ENCODE results near the gene BBIP1.

The BBIP1 gene

DNA sequence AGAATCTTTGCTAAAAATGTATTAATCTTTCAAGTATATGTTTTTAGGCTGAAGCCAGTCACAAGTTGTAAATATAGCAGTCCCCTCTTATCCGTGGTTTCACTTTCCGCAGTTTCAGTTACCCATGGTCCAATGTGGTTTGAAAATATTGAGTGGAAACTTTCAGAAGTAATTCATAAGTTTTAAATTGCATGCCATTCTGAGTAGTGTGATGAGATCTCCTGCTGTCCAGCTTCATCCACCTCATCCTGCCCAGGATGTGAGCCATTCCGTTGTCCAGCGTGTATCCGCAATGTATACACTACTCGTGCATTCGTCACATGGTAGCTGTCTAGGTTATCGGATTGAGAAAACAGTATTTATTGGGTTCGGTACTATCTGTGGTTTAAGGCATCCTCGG, 35.1 kb downstream of the BBIP1 start:
- H3K4me1 ChIP-seq, result no peaks in the 10 kb centered on the region
- no peak for DNase-seq
- TF ChIP-seq CTCF (IDR thresholded peaks at IDR 0.05; ENCODE audit: low read depth, low read length), result no peak
- no peak overlapping the region for H3K4me3 ChIP-seq (ENCODE audit: low read depth, low read length)
- H3K9me3 ChIP-seq, result no peaks in the 10 kb centered on the region
- H3K36me3 ChIP-seq, result peaks cover 5% of the 10 kb centered on the region; the same call in 1 of the 2 replicates
- H3K27me3 ChIP-seq, result no peaks in the 10 kb centered on the region

- Histone ChIP-seq H3K9me3 (no peaks in the 10 kb centered on the region), H3K36me3 (peaks cover 5% of the 10 kb centered on the region; the same call in 1 of the 2 replicates), H3K27me3 (no peaks in the 10 kb centered on the region), H3K4me1 (no peaks in the 10 kb centered on the region), H3K4me3 (ENCODE audit: low read depth, low read length) (no peak overlapping the region)
- no peak for DNase-seq
- no peak for TF ChIP-seq CTCF (IDR thresholded peaks at IDR 0.05; ENCODE audit: low read depth, low read length)
These were observed 37.1 kb downstream of the BBIP1 start for GRCh38 chr10:110881905-110882304.

DNA sequence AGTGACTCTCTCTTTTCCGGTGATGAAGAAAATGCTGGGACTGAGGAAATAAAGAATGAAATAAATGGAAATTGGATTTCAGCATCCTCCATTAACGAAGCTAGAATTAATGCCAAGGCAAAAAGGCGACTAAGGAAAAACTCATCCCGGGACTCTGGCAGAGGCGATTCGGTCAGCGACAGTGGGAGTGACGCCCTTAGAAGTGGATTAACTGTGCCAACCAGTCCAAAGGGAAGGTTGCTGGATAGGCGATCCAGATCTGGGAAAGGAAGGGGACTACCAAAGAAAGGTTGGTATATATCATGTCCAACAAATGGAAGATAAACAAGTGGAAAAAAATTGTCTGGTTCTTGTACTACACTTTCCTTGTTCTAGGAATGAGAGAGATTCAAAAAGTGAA, 37.7 kb downstream of the BBIP1 start:
- peaks cover 5% of the 10 kb centered on the region; the same call in 1 of the 2 replicates for H3K36me3 ChIP-seq

GRCh38 chr10:110880012-110880411, 39.0 kb downstream of the BBIP1 start:
- no peaks in the 10 kb centered on the region for H3K4me1 ChIP-seq
- H3K27me3 ChIP-seq, result no peaks in the 10 kb centered on the region
- TF ChIP-seq CTCF (IDR thresholded peaks at IDR 0.05; ENCODE audit: low read depth, low read length), result no peak
- no peaks in the 10 kb centered on the region for H3K9me3 ChIP-seq
- H3K36me3 ChIP-seq, result peaks cover 3% of the 10 kb centered on the region; the same call in 1 of the 2 replicates
- no peak for DNase-seq
- H3K4me3 ChIP-seq (ENCODE audit: low read depth, low read length), result no peak overlapping the region

More for the DNA sequence above, 37.7 kb downstream of the BBIP1 start:
- no peaks in the 10 kb centered on the region for H3K4me1 ChIP-seq
- no peak for TF ChIP-seq CTCF (IDR thresholded peaks at IDR 0.05; ENCODE audit: low read depth, low read length)
- H3K4me3 ChIP-seq (ENCODE audit: low read depth, low read length), result no peak overlapping the region
- no peaks in the 10 kb centered on the region for H3K9me3 ChIP-seq
- DNase-seq, result no peak
- H3K27me3 ChIP-seq, result no peaks in the 10 kb centered on the region

DNA sequence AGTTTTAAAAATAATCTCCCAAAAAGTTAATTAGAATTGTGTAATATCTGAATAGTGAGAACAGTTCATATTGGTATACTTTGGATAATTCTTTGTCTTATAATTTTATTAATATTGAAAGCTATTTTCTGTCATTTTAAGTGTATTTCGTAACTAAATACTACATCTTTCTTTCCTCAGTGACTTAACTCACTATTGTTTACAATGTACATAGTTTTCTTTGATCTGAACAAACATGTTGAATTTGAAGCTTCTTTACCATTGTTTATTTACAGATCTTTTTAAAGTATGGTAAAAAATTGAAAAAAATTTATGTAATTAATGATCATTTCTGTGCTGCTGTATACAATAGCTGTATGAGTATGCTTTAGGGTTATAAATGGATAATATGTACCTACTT, 42.2 kb downstream of the BBIP1 start:
- no peak for DNase-seq
- Histone ChIP-seq H3K27me3 (no peaks in the 10 kb centered on the region), H3K9me3 (no peaks in the 10 kb centered on the region), H3K4me1 (no peaks in the 10 kb centered on the region; the same call in 1 of the 2 replicates), H3K36me3 (no peaks in the 10 kb centered on the region; the same call in 1 of the 2 replicates), H3K4me3 (ENCODE audit: low read depth, low read length) (no peak overlapping the region)
- TF ChIP-seq CTCF (IDR thresholded peaks at IDR 0.05; ENCODE audit: low read depth, low read length), result no peak

- TF ChIP-seq CTCF (IDR thresholded peaks at IDR 0.05; ENCODE audit: low read depth, low read length), result no peak
- DNase-seq, result no peak
- no peaks in the 10 kb centered on the region for H3K9me3 ChIP-seq
- no peaks in the 10 kb centered on the region for H3K27me3 ChIP-seq
- H3K36me3 ChIP-seq, result no peaks in the 10 kb centered on the region; the same call in 1 of the 2 replicates
- H3K4me3 ChIP-seq (ENCODE audit: low read depth, low read length), result no peak overlapping the region
- H3K4me1 ChIP-seq, result peaks cover 3% of the 10 kb centered on the region
These were observed 43.0 kb downstream of the BBIP1 start for GRCh38 chr10:110876000-110876399.

Data from BE2C (cell line).